Measurements from ENCODE around the gene SLC1A7.

SLC1A7 gene

GRCh38 chr1:53145942-53146708, 3.7 kb upstream of the SLC1A7 start:
- no peak overlapping the region for H3K4me2 ChIP-seq (ENCODE audit: low read depth, low read length, poor library complexity, severe bottlenecking)
- no peak overlapping the region for H2AFZ ChIP-seq (ENCODE audit: low read depth, low read length, severe bottlenecking)
- H3K4me3 ChIP-seq (ENCODE audit: insufficient read depth, low read length, poor library complexity, severe bottlenecking), result no peak overlapping the region

GRCh38 chr1:53145619-53145941, 3.1 kb upstream of the SLC1A7 start:
- H3K4me3 ChIP-seq (ENCODE audit: insufficient read depth, low read length, poor library complexity, severe bottlenecking), result no peak overlapping the region
- no peaks in the 10 kb centered on the region for H3K79me2 ChIP-seq (ENCODE audit: insufficient read depth, low read length)
- no peak overlapping the region for H2AFZ ChIP-seq (ENCODE audit: low read depth, low read length, severe bottlenecking)
- no peak overlapping the region for H3K27ac ChIP-seq (ENCODE audit: low read depth, low read length)
- no peaks in the 10 kb centered on the region for H3K36me3 ChIP-seq (ENCODE audit: low read length)
- H3K9me3 ChIP-seq (ENCODE audit: insufficient read depth, low read length), result no peaks in the 10 kb centered on the region
- no peaks in the 10 kb centered on the region for H3K9me2 ChIP-seq (replicated peaks; ENCODE audit: insufficient read depth, low read length)
- H4K20me1 ChIP-seq (ENCODE audit: low read depth, low read length), result no peaks in the 10 kb centered on the region
- H3K27me3 ChIP-seq (ENCODE audit: low read length), result no peaks in the 10 kb centered on the region
- no peak overlapping the region for H3K9ac ChIP-seq (ENCODE audit: low read length)
- H3K4me2 ChIP-seq (ENCODE audit: low read depth, low read length, poor library complexity, severe bottlenecking), result no peak overlapping the region
- no peaks in the 10 kb centered on the region for H3F3A ChIP-seq (ENCODE audit: insufficient read depth)
- TF ChIP-seq CTCF (IDR thresholded peaks at IDR 0.05; ENCODE audit: insufficient read depth, low read length, poor library complexity, severe bottlenecking), result no peak
- TF ChIP-seq EZH2phosphoT487 (conservative IDR thresholded peaks at IDR 0.05; ENCODE audit: low read length), result no peak

More at GRCh38 chr1:53145942-53146708, 3.7 kb upstream of the SLC1A7 start:
- Histone ChIP-seq H3K9ac (ENCODE audit: low read length) (no peak overlapping the region), H3K27me3 (ENCODE audit: low read length) (no peaks in the 10 kb centered on the region), H3F3A (ENCODE audit: insufficient read depth) (no peaks in the 10 kb centered on the region), H4K20me1 (ENCODE audit: low read depth, low read length) (no peaks in the 10 kb centered on the region), H3K27ac (ENCODE audit: low read depth, low read length) (no peak overlapping the region), H3K36me3 (ENCODE audit: low read length) (no peaks in the 10 kb centered on the region), H3K9me3 (ENCODE audit: insufficient read depth, low read length) (no peaks in the 10 kb centered on the region), H3K79me2 (ENCODE audit: insufficient read depth, low read length) (no peaks in the 10 kb centered on the region), H3K9me2 (replicated peaks; ENCODE audit: insufficient read depth, low read length) (no peaks in the 10 kb centered on the region)
- no peak for TF ChIP-seq CTCF (IDR thresholded peaks at IDR 0.05; ENCODE audit: insufficient read depth, low read length, poor library complexity, severe bottlenecking)
- no peak for TF ChIP-seq EZH2phosphoT487 (conservative IDR thresholded peaks at IDR 0.05; ENCODE audit: low read length)

- Histone ChIP-seq H3K4me3 (ENCODE audit: insufficient read depth, low read length, poor library complexity, severe bottlenecking) (no peak overlapping the region), H3K27me3 (ENCODE audit: low read length) (no peaks in the 10 kb centered on the region), H3K79me2 (ENCODE audit: insufficient read depth, low read length) (no peaks in the 10 kb centered on the region), H3K9me2 (replicated peaks; ENCODE audit: insufficient read depth, low read length) (no peaks in the 10 kb centered on the region), H3K9me3 (ENCODE audit: insufficient read depth, low read length) (no peaks in the 10 kb centered on the region), H3K9ac (ENCODE audit: low read length) (no peak overlapping the region), H2AFZ (ENCODE audit: low read depth, low read length, severe bottlenecking) (no peak overlapping the region), H3K4me2 (ENCODE audit: low read depth, low read length, poor library complexity, severe bottlenecking) (no peak overlapping the region), H4K20me1 (ENCODE audit: low read depth, low read length) (no peaks in the 10 kb centered on the region), H3K27ac (ENCODE audit: low read depth, low read length) (no peak overlapping the region), H3F3A (ENCODE audit: insufficient read depth) (no peaks in the 10 kb centered on the region), H3K36me3 (ENCODE audit: low read length) (no peaks in the 10 kb centered on the region)
- TF ChIP-seq EZH2phosphoT487 (conservative IDR thresholded peaks at IDR 0.05; ENCODE audit: low read length), result no peak
- no peak for TF ChIP-seq CTCF (IDR thresholded peaks at IDR 0.05; ENCODE audit: insufficient read depth, low read length, poor library complexity, severe bottlenecking)
Observed at GRCh38 chr1:53145051-53145600, 2.7 kb upstream of the SLC1A7 start.
